ENCODE data around the gene ZSWIM4.

The ZSWIM4 gene

GRCh38 chr19:13764821-13765394, 30.3 kb upstream of the ZSWIM4 start:
- H3K4me1 ChIP-seq (ENCODE audit: control extremely low read depth in 1 of 4, control insufficient read depth in 4 of 4, insufficient read depth in 4 of 4, low read length in 3 of 4), result peaks cover 0 to 15% (median 13%) of the 10 kb centered on the region in 4 experiments
- peak; percentile 31 to 59 (median 35) for DNase-seq
- H3K36me3 ChIP-seq (ENCODE audit: control insufficient read depth in 4 of 4, insufficient read depth in 4 of 4, low read length in 3 of 4), result peaks cover 1 to 51% (median 26%) of the 10 kb centered on the region in 4 experiments
- CTCF ChIA-PET, result interaction anchor here (0.9 kb wide), 1 partner anchor 21 kb away, joined by 3 read pairs; no protein-coding TSS in a partner anchor
- POLR2A ChIA-PET, result interaction anchor here (1.4 kb wide), 1 partner anchor 17 kb away, joined by 6 read pairs; a partner anchor contains a TSS
- no peaks in the 10 kb centered on the region for H3K9me3 ChIP-seq (ENCODE audit: control extremely low read depth in 1 of 5, control insufficient read depth in 4 of 5, insufficient read depth in 2 of 5, low read depth in 1 of 5, low read length in 4 of 5)
- H3K4me3 ChIP-seq (ENCODE audit: control insufficient read depth in 1 of 7, extremely low read depth in 1 of 7, insufficient read depth in 4 of 7, low read depth in 2 of 7, low read length in 6 of 7), result peak overlapping the region; percentile 50 to 87 (median 74)
- no peaks in the 10 kb centered on the region for H3K27me3 ChIP-seq (replicated peaks in 2 of 5; ENCODE audit: control insufficient read depth in 4 of 5, insufficient read depth in 5 of 5, low read length in 4 of 5)
- H3K27ac ChIP-seq (ENCODE audit: insufficient read depth in 1 of 2, low read depth in 1 of 2, low read length in 2 of 2, poor library complexity in 1 of 2, severe bottlenecking in 2 of 2), result no peak overlapping the region
- 1% methylated on average over 36 of the region's 48 CpGs for WGBS (ENCODE audit: insufficient coverage)

DNA sequence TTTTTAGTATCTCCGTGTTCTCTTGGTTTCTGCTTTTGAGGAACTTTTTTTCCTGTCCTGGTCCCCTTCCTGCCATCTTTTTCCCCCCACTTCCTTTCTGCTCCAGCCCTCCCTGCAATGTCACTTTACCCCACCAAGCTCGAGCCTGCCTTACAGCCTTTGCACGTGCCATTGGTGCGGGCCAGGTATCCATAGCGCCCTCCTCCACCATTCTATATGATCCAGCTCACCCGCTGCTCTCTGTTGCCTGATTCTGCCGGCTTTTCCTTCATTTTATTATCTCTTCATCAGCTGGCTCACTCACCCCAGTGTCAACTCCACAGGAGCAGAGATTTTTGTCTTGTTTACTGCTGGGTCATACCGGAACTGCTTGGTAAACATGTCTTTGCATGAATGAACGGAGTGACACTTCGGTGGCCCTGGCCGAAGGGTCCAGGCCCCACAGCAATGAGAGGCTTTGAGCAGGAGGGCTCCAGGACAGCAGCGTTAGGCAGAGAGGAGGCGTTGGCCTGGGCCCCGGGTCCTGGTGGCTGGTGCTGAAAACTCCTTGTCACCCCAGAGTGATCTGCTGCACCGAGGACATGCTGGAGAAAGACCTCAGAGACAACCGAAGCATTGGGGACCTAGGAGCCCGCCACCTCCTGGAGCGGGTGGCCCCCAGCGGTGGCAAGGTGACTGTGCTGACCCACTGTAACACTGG, 29.7 kb upstream of the ZSWIM4 start:
- Histone ChIP-seq H3K27me3 (replicated peaks in 2 of 5; ENCODE audit: control insufficient read depth in 4 of 5, insufficient read depth in 5 of 5, low read length in 4 of 5) (no peaks in the 10 kb centered on the region), H3K27ac (ENCODE audit: insufficient read depth in 1 of 2, low read depth in 1 of 2, low read length in 2 of 2, poor library complexity in 1 of 2, severe bottlenecking in 2 of 2) (no peak overlapping the region), H3K36me3 (ENCODE audit: control insufficient read depth in 4 of 4, insufficient read depth in 4 of 4, low read length in 3 of 4) (peaks cover 3 to 49% (median 28%) of the 10 kb centered on the region in 4 experiments), H3K4me1 (ENCODE audit: control extremely low read depth in 1 of 4, control insufficient read depth in 4 of 4, insufficient read depth in 4 of 4, low read length in 3 of 4) (peaks cover 0 to 15% (median 13%) of the 10 kb centered on the region in 4 experiments), H3K9me3 (ENCODE audit: control extremely low read depth in 1 of 5, control insufficient read depth in 4 of 5, insufficient read depth in 2 of 5, low read depth in 1 of 5, low read length in 4 of 5) (no peaks in the 10 kb centered on the region), H3K4me3 (ENCODE audit: control insufficient read depth in 1 of 7, extremely low read depth in 1 of 7, insufficient read depth in 4 of 7, low read depth in 2 of 7, low read length in 6 of 7) (peak overlapping the region in 6 of 7 experiments; percentile 56 to 87 (median 76))
- DNase-seq, result no peak
- ChIA-PET CTCF (no interaction called here), POLR2A (interaction anchor here (1.4 kb wide), 1 partner anchor 18 kb away, joined by 6 read pairs; a partner anchor contains a TSS)
- 66% methylated on average over 12 of the region's 19 CpGs for WGBS (ENCODE audit: insufficient coverage)

- no peak overlapping the region for H3K27ac ChIP-seq (ENCODE audit: insufficient read depth in 1 of 2, low read depth in 1 of 2, low read length in 2 of 2, poor library complexity in 1 of 2, severe bottlenecking in 2 of 2)
- whole genome bisulfite sequencing (ENCODE audit: insufficient coverage), result 100% methylated on average over 2 of the region's 3 CpGs
- ChIA-PET POLR2A (interaction anchor here (0.7 kb wide), 1 partner anchor 104 kb away, joined by 4 read pairs; no protein-coding TSS in a partner anchor), CTCF (no interaction called here)
- H3K9me3 ChIP-seq (ENCODE audit: control extremely low read depth in 1 of 5, control insufficient read depth in 4 of 5, insufficient read depth in 2 of 5, low read depth in 1 of 5, low read length in 4 of 5), result no peaks in the 10 kb centered on the region
- peaks cover 0 to 15% (median 13%) of the 10 kb centered on the region in 4 experiments for H3K4me1 ChIP-seq (ENCODE audit: control extremely low read depth in 1 of 4, control insufficient read depth in 4 of 4, insufficient read depth in 4 of 4, low read length in 3 of 4)
- H3K27me3 ChIP-seq (replicated peaks in 2 of 5; ENCODE audit: control insufficient read depth in 4 of 5, insufficient read depth in 5 of 5, low read length in 4 of 5), result no peaks in the 10 kb centered on the region
- no peak overlapping the region for H3K4me3 ChIP-seq (ENCODE audit: control insufficient read depth in 1 of 7, extremely low read depth in 1 of 7, insufficient read depth in 4 of 7, low read depth in 2 of 7, low read length in 6 of 7)
- DNase-seq, result no peak
- H3K36me3 ChIP-seq (ENCODE audit: control insufficient read depth in 4 of 4, insufficient read depth in 4 of 4, low read length in 3 of 4), result peaks cover 3 to 47% (median 26%) of the 10 kb centered on the region in 4 experiments
These were observed 29.2 kb upstream of the ZSWIM4 start for GRCh38 chr19:13766095-13766481.

- Histone ChIP-seq H3K27me3 (replicated peaks in 2 of 5; ENCODE audit: control insufficient read depth in 4 of 5, insufficient read depth in 5 of 5, low read length in 4 of 5) (no peaks in the 10 kb centered on the region), H3K36me3 (ENCODE audit: control insufficient read depth in 4 of 4, insufficient read depth in 4 of 4, low read length in 3 of 4) (peaks cover 5 to 35% (median 27%) of the 10 kb centered on the region in 4 experiments), H3K4me3 (ENCODE audit: control insufficient read depth in 1 of 7, extremely low read depth in 1 of 7, insufficient read depth in 4 of 7, low read depth in 2 of 7, low read length in 6 of 7) (no peak overlapping the region), H3K4me1 (ENCODE audit: control extremely low read depth in 1 of 4, control insufficient read depth in 4 of 4, insufficient read depth in 4 of 4, low read length in 3 of 4) (peaks cover 0 to 15% (median 13%) of the 10 kb centered on the region in 4 experiments), H3K27ac (ENCODE audit: insufficient read depth in 1 of 2, low read depth in 1 of 2, low read length in 2 of 2, poor library complexity in 1 of 2, severe bottlenecking in 2 of 2) (no peak overlapping the region), H3K9me3 (ENCODE audit: control extremely low read depth in 1 of 5, control insufficient read depth in 4 of 5, insufficient read depth in 2 of 5, low read depth in 1 of 5, low read length in 4 of 5) (no peaks in the 10 kb centered on the region)
- WGBS (ENCODE audit: insufficient coverage), result 98% methylated on average over 18 of the region's 19 CpGs
- POLR2A ChIA-PET, result no interaction called here
- CTCF ChIA-PET, result interaction anchor here (0.7 to 1.1 kb wide), 3 partner anchors 10 to 19 kb away, joined by 3 read pairs; no protein-coding TSS in a partner anchor
- DNase-seq, result no peak
These were observed 26.7 kb upstream of the ZSWIM4 start for GRCh38 chr19:13768510-13768909.

DNA sequence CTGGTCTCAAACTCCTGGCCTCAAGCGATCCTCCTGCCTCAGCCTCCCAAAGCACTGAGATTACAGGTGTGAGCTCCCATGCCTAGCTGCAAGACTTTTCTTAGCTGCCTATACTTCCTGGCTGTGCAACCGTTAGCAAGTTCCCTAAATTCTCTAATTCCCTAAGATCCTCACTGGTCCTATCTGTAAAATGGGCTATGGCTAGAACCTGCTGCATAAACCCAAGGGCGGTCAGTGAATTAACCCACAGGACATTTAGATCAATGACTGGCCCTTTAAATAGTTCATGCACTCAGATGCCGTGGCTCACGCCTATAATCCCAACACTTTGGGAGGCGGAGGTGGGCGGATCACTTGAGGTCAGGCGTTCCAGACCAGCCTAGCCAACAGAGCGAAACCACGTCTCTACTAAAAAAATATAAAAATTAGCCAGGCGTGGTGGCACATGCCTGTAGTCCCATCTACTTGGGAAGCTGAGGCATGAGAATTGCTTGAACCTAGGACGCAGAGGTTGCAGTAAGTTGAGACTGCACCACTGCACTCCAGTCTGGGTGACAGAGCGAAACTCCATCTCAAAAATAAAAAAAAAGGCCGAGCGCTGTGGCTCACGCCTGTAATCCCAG, 25.1 kb upstream of the ZSWIM4 start:
- Histone ChIP-seq H3K4me3 (ENCODE audit: control insufficient read depth in 1 of 7, extremely low read depth in 1 of 7, insufficient read depth in 4 of 7, low read depth in 2 of 7, low read length in 6 of 7) (no peak overlapping the region), H3K36me3 (ENCODE audit: control insufficient read depth in 4 of 4, insufficient read depth in 4 of 4, low read length in 3 of 4) (peaks cover 5 to 35% (median 27%) of the 10 kb centered on the region in 4 experiments), H3K27me3 (replicated peaks in 2 of 5; ENCODE audit: control insufficient read depth in 4 of 5, insufficient read depth in 5 of 5, low read length in 4 of 5) (no peaks in the 10 kb centered on the region), H3K9me3 (ENCODE audit: control extremely low read depth in 1 of 5, control insufficient read depth in 4 of 5, insufficient read depth in 2 of 5, low read depth in 1 of 5, low read length in 4 of 5) (no peaks in the 10 kb centered on the region), H3K27ac (ENCODE audit: insufficient read depth in 1 of 2, low read depth in 1 of 2, low read length in 2 of 2, poor library complexity in 1 of 2, severe bottlenecking in 2 of 2) (no peak overlapping the region), H3K4me1 (ENCODE audit: control extremely low read depth in 1 of 4, control insufficient read depth in 4 of 4, insufficient read depth in 4 of 4, low read length in 3 of 4) (peaks cover 2 to 17% (median 9%) of the 10 kb centered on the region in 4 experiments)
- CTCF ChIA-PET, result no interaction called here
- POLR2A ChIA-PET, result interaction anchor here (0.6 kb wide), 1 partner anchor 9 kb away, joined by 3 read pairs; no protein-coding TSS in a partner anchor
- no peak for DNase-seq
- WGBS (ENCODE audit: insufficient coverage), result 93% methylated on average over 12 of the region's 16 CpGs

DNA sequence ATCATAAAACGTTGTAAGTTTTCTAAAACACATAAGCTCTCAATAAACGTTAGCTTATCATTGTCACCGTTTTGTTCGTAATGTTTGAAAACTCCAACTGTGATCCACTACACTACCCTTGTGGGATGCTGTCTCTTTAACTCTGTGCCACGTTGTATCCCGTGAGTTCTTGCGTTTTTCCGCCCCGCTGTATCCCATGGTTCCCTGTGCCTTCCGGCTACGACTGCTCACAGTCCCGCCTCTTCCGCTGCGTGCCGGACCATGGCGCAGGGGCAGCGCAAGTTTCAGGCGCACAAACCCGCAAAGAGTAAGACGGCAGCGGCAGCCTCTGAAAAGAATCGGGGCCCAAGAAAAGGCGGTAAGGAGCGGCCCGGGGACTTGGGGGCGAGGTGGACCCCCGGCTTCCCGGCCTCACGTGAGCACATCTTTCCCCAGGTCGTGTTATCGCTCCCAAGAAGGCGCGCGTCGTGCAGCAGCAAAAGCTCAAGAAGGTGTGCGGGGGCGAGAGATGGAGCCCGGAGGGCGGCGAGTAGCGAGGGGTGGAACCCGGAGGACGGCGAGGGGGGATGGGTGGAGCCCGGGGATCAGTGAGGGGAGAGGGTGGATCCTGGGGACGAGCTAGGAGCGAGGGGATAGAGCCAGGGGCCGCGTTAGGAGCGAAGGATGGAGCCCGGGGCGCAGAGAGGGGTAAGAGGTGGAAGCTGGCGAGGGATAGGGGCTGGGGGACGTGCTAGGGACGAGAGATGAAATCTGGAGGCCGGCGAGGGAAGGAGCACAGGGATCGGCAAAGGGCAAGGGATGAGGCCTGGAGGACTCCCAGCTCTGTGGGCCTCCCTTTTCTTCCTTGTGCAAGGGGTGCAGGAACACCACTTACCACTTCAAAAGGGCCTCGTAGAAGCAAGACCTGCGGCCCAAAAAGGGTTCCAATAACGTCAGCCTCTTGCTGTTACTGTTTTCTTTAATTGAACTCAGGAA, 20.7 kb upstream of the ZSWIM4 start, which contains the start of gene C19orf53:
Gene C19orf53, plus strand, starts transcription at position 240 of the 975 bp plus-strand sequence. Its CDS starts 22 bp downstream, at position 262.
- Histone ChIP-seq H3K27ac (ENCODE audit: insufficient read depth in 1 of 2, low read depth in 1 of 2, low read length in 2 of 2, poor library complexity in 1 of 2, severe bottlenecking in 2 of 2) (peak within 1 kb of the TSS; percentile 68 to 90), H3K9me3 (ENCODE audit: control extremely low read depth in 1 of 5, control insufficient read depth in 4 of 5, insufficient read depth in 2 of 5, low read depth in 1 of 5, low read length in 4 of 5) (no peaks in the 10 kb centered on the region), H3K4me1 (ENCODE audit: control extremely low read depth in 1 of 4, control insufficient read depth in 4 of 4, insufficient read depth in 4 of 4, low read length in 3 of 4) (peaks cover 8 to 18% (median 10%) of the 10 kb centered on the region in 4 experiments), H3K27me3 (replicated peaks in 2 of 5; ENCODE audit: control insufficient read depth in 4 of 5, insufficient read depth in 5 of 5, low read length in 4 of 5) (no peaks in the 10 kb centered on the region), H3K36me3 (ENCODE audit: control insufficient read depth in 4 of 4, insufficient read depth in 4 of 4, low read length in 3 of 4) (peaks cover 13 to 50% (median 39%) of the 10 kb centered on the region in 4 experiments), H3K4me3 (ENCODE audit: control insufficient read depth in 1 of 7, extremely low read depth in 1 of 7, insufficient read depth in 4 of 7, low read depth in 2 of 7, low read length in 6 of 7) (peak within 1 kb of the TSS; percentile 84 to 97 (median 90))
- POLR2A ChIA-PET, result interaction anchor here (0.9 to 1.0 kb wide), 3 partner anchors 10 to 62 kb away, joined by 3 to 7 read pairs (median 3); no protein-coding TSS in a partner anchor
- WGBS (ENCODE audit: insufficient coverage), result under 1% methylated on average over 47 of the region's 61 CpGs
- peak; percentile 86 to 88 (median 87) for DNase-seq
- CTCF ChIA-PET, result interaction anchor here (0.6 to 1.9 kb wide), 9 partner anchors 8 to 88 kb away, joined by 3 to 7 read pairs (median 3); no protein-coding TSS in a partner anchor

Measured in common myeloid progenitor, CD34-positive (primary cell).